WTC11 (cell line): Measurements from ENCODE around the gene DNAH17. TPM values are rescaled to one million over a fixed set of nuclear protein-coding genes. Genes with fewer than 3 reads are reported as not detected.

Experiments
- ATAC-seq: fragments of 200-7000 bp; cut with Tn5 transposase; 2 replicates; pipeline ENCODE4 v1.10.0; 2021; ENCODE audit warnings: mild to moderate bottlenecking, moderate library complexity
- CTCF ChIA-PET: fragments of 300-600 bp; sonication (Branson Sonifier 250); formaldehyde crosslinking; loops from one replicate; lab custom pipeline; 2021; ENCODE audit warnings: antibody characterized with exemption; lab: Charles Lee
- POLR2A ChIA-PET: fragments of 350-600 bp; sonication (Branson Sonifier 250); formaldehyde crosslinking; loops from one replicate; lab custom pipeline; 2021; ENCODE audit warnings: antibody characterized with exemption; lab: Charles Lee
- DNase-seq: peaks from one replicate; pipeline ENCODE4 v3.0.0; 2021; ENCODE audit warnings: low spot score
- H3K27ac Mint-ChIP-seq: 2 replicates; pipeline ENCODE4 v1.8.0; 2021; ENCODE audit warnings: mixed read lengths
- H3K27me3 Mint-ChIP-seq: 2 replicates; pipeline ENCODE4 v1.8.0; 2021; ENCODE audit warnings: low read depth, mild to moderate bottlenecking, moderate library complexity, mixed read lengths
- H3K36me3 Mint-ChIP-seq: 2 replicates; pipeline ENCODE4 v1.8.0; 2021; ENCODE audit warnings: mixed read lengths
- H3K4me1 Mint-ChIP-seq: 2 replicates; pipeline ENCODE4 v1.8.0; 2022; ENCODE audit warnings: mixed read lengths
- H3K4me3 Mint-ChIP-seq: 2 replicates; pipeline ENCODE4 v1.8.0; 2021; ENCODE audit warnings: mild to moderate bottlenecking, moderate library complexity, mixed read lengths
- H3K9me3 Mint-ChIP-seq: 2 replicates; pipeline ENCODE4 v1.8.0; 2021; ENCODE audit warnings: mixed read lengths
- CREM ChIP-seq: sonication (generic); formaldehyde crosslinking; IDR thresholded peaks from 2 replicates; pipeline ENCODE4 v1.8.1; 2022; ENCODE audit warnings: mild to moderate bottlenecking, missing genetic modification reagents, moderate library complexity
- E2F1 ChIP-seq: sonication (generic); formaldehyde crosslinking; IDR thresholded peaks from 2 replicates; pipeline ENCODE4 v1.8.0; 2022; ENCODE audit warnings: mild to moderate bottlenecking, missing genetic modification reagents
- E2F4 ChIP-seq: sonication (generic); formaldehyde crosslinking; IDR thresholded peaks from 2 replicates; pipeline ENCODE4 v1.8.1; 2022; ENCODE audit warnings: low read depth, mild to moderate bottlenecking, moderate library complexity, missing genetic modification reagents, borderline replicate concordance
- ESRRA ChIP-seq: sonication (generic); formaldehyde crosslinking; IDR thresholded peaks from 2 replicates; pipeline ENCODE4 v1.8.1; 2022; ENCODE audit warnings: mild to moderate bottlenecking, missing genetic modification reagents, borderline replicate concordance
- FOXP4 ChIP-seq: sonication (generic); formaldehyde crosslinking; IDR thresholded peaks from 2 replicates; pipeline ENCODE4 v1.8.0; 2022; ENCODE audit warnings: mild to moderate bottlenecking, missing genetic modification reagents
- HMGA2 ChIP-seq: fragments of 250-450 bp; sonication (Bioruptor Pico); IDR thresholded peaks from 2 replicates; pipeline ENCODE4 v1.4.0; 2021; ENCODE audit warnings: mild to moderate bottlenecking, moderate library complexity
- IRF2 ChIP-seq: sonication (generic); formaldehyde crosslinking; IDR thresholded peaks from 2 replicates; pipeline ENCODE4 v1.8.0; 2022; ENCODE audit warnings: low read depth, missing genetic modification reagents, borderline replicate concordance
- MXD4 ChIP-seq: fragments of 250-450 bp; sonication (Bioruptor Pico); IDR thresholded peaks from 2 replicates; pipeline ENCODE4 v1.8.0; 2021; ENCODE audit warnings: mild to moderate bottlenecking, moderate library complexity, borderline replicate concordance
- PRDM15 ChIP-seq: sonication (generic); formaldehyde crosslinking; IDR thresholded peaks from 2 replicates; pipeline ENCODE4 v1.8.0; 2022; ENCODE audit warnings: missing genetic modification reagents
- RELA ChIP-seq: sonication (generic); formaldehyde crosslinking; IDR thresholded peaks from 2 replicates; pipeline ENCODE4 v1.8.1; 2022; ENCODE audit warnings: missing genetic modification reagents, mild to moderate bottlenecking, borderline replicate concordance
- SOX15 ChIP-seq: fragments of 250-450 bp; sonication (Bioruptor Pico); IDR thresholded peaks from 2 replicates; pipeline ENCODE4 v1.9.0; 2021; ENCODE audit warnings: mild to moderate bottlenecking
- TEAD1 ChIP-seq: sonication (generic); formaldehyde crosslinking; IDR thresholded peaks from 2 replicates; pipeline ENCODE4 v1.8.0; 2022; ENCODE audit warnings: mild to moderate bottlenecking, missing genetic modification reagents
- TEAD4 ChIP-seq: sonication (generic); formaldehyde crosslinking; IDR thresholded peaks from 2 replicates; pipeline ENCODE4 v1.8.0; 2022; ENCODE audit warnings: mild to moderate bottlenecking, missing genetic modification reagents
- USF1 ChIP-seq: sonication (generic); formaldehyde crosslinking; IDR thresholded peaks from 2 replicates; pipeline ENCODE4 v1.8.0; 2022; ENCODE audit warnings: mild to moderate bottlenecking, missing genetic modification reagents
- ZBTB21 ChIP-seq: sonication (generic); formaldehyde crosslinking; IDR thresholded peaks from 2 replicates; pipeline ENCODE4 v1.8.1; 2023; ENCODE audit warnings: mild to moderate bottlenecking, missing genetic modification reagents, borderline replicate concordance
- ZBTB43 ChIP-seq: sonication (generic); formaldehyde crosslinking; IDR thresholded peaks from 2 replicates; pipeline ENCODE4 v1.8.1; 2023; ENCODE audit warnings: mild to moderate bottlenecking, missing genetic modification reagents
- ZNF121 ChIP-seq: sonication (generic); formaldehyde crosslinking; IDR thresholded peaks from 2 replicates; pipeline ENCODE4 v1.8.0; 2023; ENCODE audit warnings: missing genetic modification reagents
- ZNF219 ChIP-seq: sonication (generic); formaldehyde crosslinking; IDR thresholded peaks from 2 replicates; pipeline ENCODE4 v1.8.0; 2023; ENCODE audit warnings: missing genetic modification reagents, mild to moderate bottlenecking, borderline replicate concordance
- ZNF232 ChIP-seq: sonication (generic); formaldehyde crosslinking; IDR thresholded peaks from 2 replicates; pipeline ENCODE4 v1.8.0; 2022; ENCODE audit warnings: mild to moderate bottlenecking, missing genetic modification reagents
- ZNF396 ChIP-seq: fragments of 250-450 bp; sonication (Bioruptor Pico); IDR thresholded peaks from 2 replicates; pipeline ENCODE4 v1.8.0; 2021; ENCODE audit warnings: mild to moderate bottlenecking, moderate library complexity, borderline replicate concordance
- ZNF532 ChIP-seq: fragments of 250-450 bp; sonication (Bioruptor Pico); IDR thresholded peaks from 2 replicates; pipeline ENCODE4 v1.9.0; 2021; ENCODE audit warnings: mild to moderate bottlenecking, borderline replicate concordance
- total RNA-seq: library from RNA; stranded (reverse); gene quantifications from 3 replicates; pipeline ENCODE4 v1.2.3, GENCODE V29; 2021

DNAH17 gene
- total RNA-seq, 1 experiment from 2014 or later, result 0.87 TPM

- TF ChIP-seq E2F4 (CRISPR knock-in tag) (no peak), ZNF532 (CRISPR knock-in tag) (no peak), ZNF219 (CRISPR knock-in tag) (no peak), PRDM15 (CRISPR knock-in tag) (no peak), RELA (CRISPR knock-in tag) (no peak), IRF2 (CRISPR knock-in tag) (no peak), TEAD4 (CRISPR knock-in tag) (no peak)
Measured at GRCh38 chr17:78425429-78425828, 151.8 kb downstream of the DNAH17 start (continued).

- Mint-ChIP-seq H3K4me3 (no peak overlapping the region), H3K4me1 (peaks cover 17% of the 10 kb centered on the region), H3K27me3 (no peaks in the 10 kb centered on the region), H3K9me3 (no peaks in the 10 kb centered on the region), H3K27ac (no peak overlapping the region), H3K36me3 (peaks cover 48% of the 10 kb centered on the region)
- DNase-seq (no peak), ATAC-seq (no peak)
- CTCF ChIA-PET, result interaction anchor here (3.3 to 5.3 kb wide), 2 partner anchors 62 to 173 kb away, joined by 33 to 115 read pairs; partner anchors contain the start of gene SOCS3
- POLR2A ChIA-PET, result no interaction called here
- TF ChIP-seq HMGA2 (CRISPR knock-in tag) (no peak), CREM (CRISPR knock-in tag) (no peak), ESRRA (CRISPR knock-in tag) (no peak), ZNF232 (no peak), USF1 (CRISPR knock-in tag) (no peak), SOX15 (no peak), ZNF121 (CRISPR knock-in tag) (no peak), ZBTB21 (CRISPR knock-in tag) (no peak), E2F1 (CRISPR knock-in tag) (no peak), ZNF396 (CRISPR knock-in tag) (no peak), MXD4 (CRISPR knock-in tag) (no peak), FOXP4 (CRISPR knock-in tag) (no peak), ZBTB43 (CRISPR knock-in tag) (no peak), TEAD1 (CRISPR knock-in tag) (no peak)
Measured at GRCh38 chr17:78423961-78424675, 153.1 kb downstream of the DNAH17 start.
